ENCODE measurements around the gene DBX1. TPM values are rescaled to one million over a fixed set of nuclear protein-coding genes. Genes with fewer than 3 reads are reported as not detected.

Gene DBX1
- total and polyA plus RNA-seq, 2 experiments from 2014 or later: not detected

DNA sequence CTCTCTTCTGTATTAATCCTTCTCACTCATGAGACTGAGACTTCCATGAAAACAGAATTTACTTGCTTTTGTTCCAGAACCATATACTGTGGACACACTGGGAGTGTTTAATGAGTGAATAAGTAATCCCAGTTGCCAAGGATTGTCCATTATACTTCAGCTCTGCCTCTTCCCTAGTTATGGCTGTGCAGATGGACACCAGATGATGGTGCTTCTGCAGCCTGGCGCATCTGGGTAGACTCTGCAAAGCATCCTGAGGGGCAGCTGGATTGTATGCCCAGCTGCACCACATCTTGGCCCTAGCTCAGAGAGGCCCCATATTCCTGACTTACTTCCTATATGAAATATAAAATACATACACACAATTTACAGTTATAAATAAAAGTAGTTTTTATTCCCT is 43.5 kb downstream of the DBX1 start (continued):
- TF ChIP-seq CREB1 (CRISPR knock-in tag; IDR thresholded peaks at IDR 0.05; ENCODE audit: low read depth) (no peak), NANOG (IDR thresholded peaks at IDR 0.05; ENCODE audit: borderline replicate concordance) (no peak), JUNB (IDR thresholded peaks at IDR 0.05; ENCODE audit: unreplicated experiment) (no peak), STAT1 (IDR thresholded peaks at IDR 0.05; ENCODE audit: unreplicated experiment) (no peak), ZNF462 (CRISPR knock-in tag; IDR thresholded peaks at IDR 0.05) (no peak)

DNA sequence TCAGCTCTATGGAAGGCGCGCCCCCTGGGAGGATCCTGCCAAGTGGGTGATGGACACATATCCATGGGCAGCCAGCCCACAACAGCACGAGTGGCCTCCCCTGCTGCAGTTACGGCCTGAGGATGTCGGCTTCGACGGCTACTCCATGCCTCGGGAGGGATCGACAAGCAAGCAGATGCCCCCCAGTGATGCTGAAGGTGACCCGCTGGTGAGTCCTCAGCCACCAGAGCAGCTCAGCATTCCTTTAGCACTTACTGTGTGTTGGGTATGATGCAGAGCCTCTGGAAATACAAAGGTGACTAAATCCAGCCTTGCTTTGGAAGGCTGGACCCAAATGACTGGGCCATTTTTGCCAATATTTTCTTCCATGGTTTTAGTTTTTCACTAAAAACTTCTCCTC is 45.7 kb downstream of the DBX1 start:
- Histone ChIP-seq H3K4me2 (no peak overlapping the region), H3K9me2 (ENCODE audit: insufficient read depth) (no peaks in the 10 kb centered on the region), H3K79me2 (replicated peaks; ENCODE audit: insufficient read depth) (no peaks in the 10 kb centered on the region), H3K27me3 (ENCODE audit: insufficient read depth) (no peaks in the 10 kb centered on the region), H3K4me1 (ENCODE audit: insufficient read depth) (no peaks in the 10 kb centered on the region), H3F3A (replicated peaks; ENCODE audit: low read depth) (no peaks in the 10 kb centered on the region), H3K4me3 (no peak overlapping the region), H4K20me1 (replicated peaks; ENCODE audit: insufficient read depth) (peaks cover 12% of the 10 kb centered on the region; the same call in 1 of the 2 replicates), H3K27ac (ENCODE audit: low read depth) (no peak overlapping the region), H3K36me3 (ENCODE audit: insufficient read depth) (peaks cover 8% of the 10 kb centered on the region), H2AFZ (no peak overlapping the region)
- peaks cover 90% of the 10 kb centered on the region for H3K36me3 Mint-ChIP-seq (ENCODE audit: low read depth)
- H3K27me3 Mint-ChIP-seq (ENCODE audit: insufficient read depth, low read depth, poor library complexity): peaks cover 4% of the 10 kb centered on the region
- ATAC-seq (no peak), DNase-seq (ENCODE audit: low spot score) (no peak)
- H3K4me1 Mint-ChIP-seq: no peaks in the 10 kb centered on the region; the same call in 2 of the 3 replicates
- TF ChIP-seq STAT1 (IDR thresholded peaks at IDR 0.05; ENCODE audit: unreplicated experiment) (no peak), ZNF331 (CRISPR knock-in tag; IDR thresholded peaks at IDR 0.05; ENCODE audit: low read depth) (no peak), ZNF462 (CRISPR knock-in tag; IDR thresholded peaks at IDR 0.05) (no peak), ZNF114 (CRISPR knock-in tag; IDR thresholded peaks at IDR 0.05) (no peak)
- no peaks in the 10 kb centered on the region for H3K9me3 Mint-ChIP-seq
- H3K4me3 Mint-ChIP-seq: no peak overlapping the region
- no peak overlapping the region for H3K27ac Mint-ChIP-seq
